Measurements from ENCODE around the gene DAW1.

The DAW1 gene

GRCh38 chr2:227903381-227903780, 31.9 kb downstream of the DAW1 start:
- Histone ChIP-seq H3K9me3 (ENCODE audit: low read length) (no peaks in the 10 kb centered on the region), H3K27me3 (ENCODE audit: insufficient read depth, low read length) (no peaks in the 10 kb centered on the region), H3K79me2 (ENCODE audit: insufficient read depth, low read length) (no peaks in the 10 kb centered on the region), H3K27ac (ENCODE audit: low read depth, low read length, poor library complexity, severe bottlenecking) (no peak overlapping the region), H3K4me2 (ENCODE audit: low read length) (no peak overlapping the region), H3K9ac (ENCODE audit: low read length) (no peak overlapping the region), H3K4me1 (ENCODE audit: insufficient read depth, low read length, severe bottlenecking) (no peaks in the 10 kb centered on the region), H3F3A (ENCODE audit: insufficient read depth, low read length) (no peaks in the 10 kb centered on the region), H4K20me1 (ENCODE audit: insufficient read depth, low read length) (no peaks in the 10 kb centered on the region), H3K36me3 (ENCODE audit: insufficient read depth, low read length) (no peaks in the 10 kb centered on the region), H3K4me3 (ENCODE audit: low read depth, low read length, poor library complexity, severe bottlenecking) (no peak overlapping the region), H3K9me2 (ENCODE audit: low read depth, low read length) (no peaks in the 10 kb centered on the region), H2AFZ (ENCODE audit: low read length) (no peak overlapping the region)
- no peak for TF ChIP-seq EZH2 (IDR thresholded peaks at IDR 0.05; ENCODE audit: borderline replicate concordance, low read length)
- no peak for TF ChIP-seq CTCF (IDR thresholded peaks at IDR 0.05; ENCODE audit: low read length)

- no peaks in the 10 kb centered on the region for H3K9me3 ChIP-seq (ENCODE audit: low read length)
- TF ChIP-seq CTCF (IDR thresholded peaks at IDR 0.05; ENCODE audit: low read length) (no peak), EZH2 (IDR thresholded peaks at IDR 0.05; ENCODE audit: borderline replicate concordance, low read length) (no peak)
- H3K27me3 ChIP-seq (ENCODE audit: insufficient read depth, low read length) = no peaks in the 10 kb centered on the region
- H3K79me2 ChIP-seq (ENCODE audit: insufficient read depth, low read length) = no peaks in the 10 kb centered on the region
- no peak overlapping the region for H3K4me3 ChIP-seq (ENCODE audit: low read depth, low read length, poor library complexity, severe bottlenecking)
- H3K36me3 ChIP-seq (ENCODE audit: insufficient read depth, low read length) = no peaks in the 10 kb centered on the region
- no peaks in the 10 kb centered on the region for H3K9me2 ChIP-seq (ENCODE audit: low read depth, low read length)
- H2AFZ ChIP-seq (ENCODE audit: low read length) = no peak overlapping the region
- no peaks in the 10 kb centered on the region for H3K4me1 ChIP-seq (ENCODE audit: insufficient read depth, low read length, severe bottlenecking)
- no peak overlapping the region for H3K27ac ChIP-seq (ENCODE audit: low read depth, low read length, poor library complexity, severe bottlenecking)
- H3K4me2 ChIP-seq (ENCODE audit: low read length) = no peak overlapping the region
- H3K9ac ChIP-seq (ENCODE audit: low read length) = no peak overlapping the region
- no peaks in the 10 kb centered on the region for H4K20me1 ChIP-seq (ENCODE audit: insufficient read depth, low read length)
- no peaks in the 10 kb centered on the region for H3F3A ChIP-seq (ENCODE audit: insufficient read depth, low read length)
These were observed 35.6 kb downstream of the DAW1 start for GRCh38 chr2:227906991-227907390.

GRCh38 chr2:227908266-227909054, 37.0 kb downstream of the DAW1 start:
- Histone ChIP-seq H3K27ac (ENCODE audit: low read depth, low read length, poor library complexity, severe bottlenecking) (no peak overlapping the region), H3K4me1 (ENCODE audit: insufficient read depth, low read length, severe bottlenecking) (no peaks in the 10 kb centered on the region), H3K79me2 (ENCODE audit: insufficient read depth, low read length) (no peaks in the 10 kb centered on the region), H3K36me3 (ENCODE audit: insufficient read depth, low read length) (no peaks in the 10 kb centered on the region), H3K9me2 (ENCODE audit: low read depth, low read length) (no peaks in the 10 kb centered on the region), H3F3A (ENCODE audit: insufficient read depth, low read length) (no peaks in the 10 kb centered on the region), H3K27me3 (ENCODE audit: insufficient read depth, low read length) (no peaks in the 10 kb centered on the region), H3K4me3 (ENCODE audit: low read depth, low read length, poor library complexity, severe bottlenecking) (no peak overlapping the region), H3K4me2 (ENCODE audit: low read length) (no peak overlapping the region), H3K9me3 (ENCODE audit: low read length) (no peaks in the 10 kb centered on the region), H2AFZ (ENCODE audit: low read length) (no peak overlapping the region), H4K20me1 (ENCODE audit: insufficient read depth, low read length) (no peaks in the 10 kb centered on the region), H3K9ac (ENCODE audit: low read length) (no peak overlapping the region)
- no peak for TF ChIP-seq EZH2 (IDR thresholded peaks at IDR 0.05; ENCODE audit: borderline replicate concordance, low read length)
- no peak for TF ChIP-seq CTCF (IDR thresholded peaks at IDR 0.05; ENCODE audit: low read length)

Measured in OCI-LY1 (cell line).